ENCODE results near the gene PITPNM2. TPM values are rescaled to one million over a fixed set of nuclear protein-coding genes. Genes with fewer than 3 reads are reported as not detected.

PITPNM2 gene
- total RNA-seq, 1 experiment from 2014 or later, result 15.2 TPM

DNA sequence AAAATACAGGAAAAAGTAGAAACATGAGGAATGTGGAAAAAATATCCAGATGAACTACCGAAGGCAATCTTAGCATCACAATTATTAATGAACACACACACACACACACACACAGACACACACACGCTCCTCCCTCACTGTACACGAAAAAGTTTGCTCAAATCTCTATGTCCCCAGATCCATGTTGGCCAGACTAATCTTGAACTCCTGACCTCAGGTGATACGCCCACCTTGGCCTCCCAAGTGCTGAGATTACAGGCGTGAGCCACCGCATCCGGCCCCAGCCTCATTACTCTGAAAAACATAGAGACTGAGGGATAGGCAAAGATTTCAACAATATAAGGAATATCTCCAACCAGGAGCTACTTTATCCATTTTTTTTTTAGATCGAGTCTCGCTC, 17.2 kb downstream of the PITPNM2 start:
- Histone ChIP-seq H3K4me2 (ENCODE audit: low read length) (no peak overlapping the region), H3K27me3 (ENCODE audit: insufficient read depth, low read length) (no peaks in the 10 kb centered on the region), H4K20me1 (ENCODE audit: insufficient read depth) (no peaks in the 10 kb centered on the region), H3K9me2 (ENCODE audit: insufficient read depth) (no peaks in the 10 kb centered on the region), H2AFZ (ENCODE audit: low read depth, low read length, poor library complexity, severe bottlenecking) (no peak overlapping the region), H3K9ac (ENCODE audit: low read length) (no peak overlapping the region), H3K79me2 (ENCODE audit: insufficient read depth, low read length) (peaks cover 8% of the 10 kb centered on the region; the same call in 1 of the 2 replicates), H3K36me3 (ENCODE audit: control insufficient read depth in 1 of 2, insufficient read depth in 2 of 2, low read length in 2 of 2) (peaks cover 0 to 6% of the 10 kb centered on the region in 2 experiments; a peak in 1 of 4 replicates), H3K27ac (ENCODE audit: low read depth, low read length) (no peak overlapping the region), H3K4me3 (replicated peaks in 1 of 2; ENCODE audit: low read depth in 1 of 2, low read length in 2 of 2) (no peak overlapping the region), H3K9me3 (ENCODE audit: control insufficient read depth in 1 of 2, insufficient read depth in 1 of 2, low read depth in 1 of 2, low read length in 2 of 2) (no peaks in the 10 kb centered on the region), H3K4me1 (ENCODE audit: control insufficient read depth in 1 of 2, insufficient read depth in 2 of 2, low read length in 2 of 2) (peaks cover 3 to 47% of the 10 kb centered on the region in 2 experiments)
- BruUV-seq (replicated peaks), result no TSS peak
- ChIA-PET CTCF (no interaction called here), POLR2A (no interaction called here), RAD21 (ENCODE audit: low non-redundant PET in 1 of 2, low total read pairs in 2 of 2, uncharacterized antibody in 2 of 2, unreplicated experiment in 2 of 2) (no interaction called here)
- ATAC-seq (no peak), DNase-seq (ENCODE audit: low read depth, low spot score) (no peak)
- intact Hi-C loops (cut with micrococcal nuclease), result no loop called here
- TF ChIP-seq EZH2 (IDR thresholded peaks at IDR 0.05) (no peak), JUND (IDR thresholded peaks at IDR 0.05) (no peak)

- Histone ChIP-seq H2AFZ (ENCODE audit: low read depth, low read length, poor library complexity, severe bottlenecking) (no peak overlapping the region), H3K27me3 (ENCODE audit: insufficient read depth, low read length) (no peaks in the 10 kb centered on the region), H3K27ac (ENCODE audit: low read depth, low read length) (no peak overlapping the region), H3K79me2 (ENCODE audit: insufficient read depth, low read length) (peaks cover 10% of the 10 kb centered on the region; the same call in 1 of the 2 replicates), H3K4me1 (ENCODE audit: control insufficient read depth in 1 of 2, insufficient read depth in 2 of 2, low read length in 2 of 2) (peaks cover 2 to 48% of the 10 kb centered on the region in 2 experiments; a peak in 3 of 4 replicates), H3K36me3 (ENCODE audit: control insufficient read depth in 1 of 2, insufficient read depth in 2 of 2, low read length in 2 of 2) (peaks cover 0 to 6% of the 10 kb centered on the region in 2 experiments; a peak in 1 of 4 replicates), H3K9me3 (ENCODE audit: control insufficient read depth in 1 of 2, insufficient read depth in 1 of 2, low read depth in 1 of 2, low read length in 2 of 2) (no peaks in the 10 kb centered on the region), H3K9me2 (ENCODE audit: insufficient read depth) (no peaks in the 10 kb centered on the region), H3K9ac (ENCODE audit: low read length) (no peak overlapping the region), H3K4me3 (replicated peaks in 1 of 2; ENCODE audit: low read depth in 1 of 2, low read length in 2 of 2) (no peak overlapping the region), H3K4me2 (ENCODE audit: low read length) (no peak overlapping the region), H4K20me1 (ENCODE audit: insufficient read depth) (no peaks in the 10 kb centered on the region)
- RAD21 ChIA-PET (ENCODE audit: low non-redundant PET in 1 of 2, low total read pairs in 2 of 2, uncharacterized antibody in 2 of 2, unreplicated experiment in 2 of 2), result no interaction called here
- POLR2A ChIA-PET, result no interaction called here
- DNase-seq (ENCODE audit: low read depth, low spot score) (no peak), ATAC-seq (no peak)
- intact Hi-C loops (cut with micrococcal nuclease), result no loop called here
- CTCF ChIA-PET, result no interaction called here
- BruUV-seq (replicated peaks), result no TSS peak
- TF ChIP-seq CEBPB (IDR thresholded peaks at IDR 0.05; ENCODE audit: low read depth) (no peak), FOSL1 (IDR thresholded peaks at IDR 0.05; ENCODE audit: low read depth) (no peak), SP1 (IDR thresholded peaks at IDR 0.05; ENCODE audit: low read depth) (no peak), SRF (IDR thresholded peaks at IDR 0.05; ENCODE audit: low read depth) (no peak), POLR2AphosphoS5 (IDR thresholded peaks at IDR 0.05; ENCODE audit: low read depth, low read length) (no peak), TCF7L2 (IDR thresholded peaks at IDR 0.05; ENCODE audit: borderline replicate concordance, extremely low read depth, insufficient read depth, insufficient read length) (no peak), CTCF (IDR thresholded peaks at IDR 0.05 in 2 of 3, conservative IDR thresholded peaks at IDR 0.05 in 1 of 3; ENCODE audit: borderline replicate concordance in 1 of 3, insufficient read depth in 1 of 3, low read depth in 2 of 3, low read length in 2 of 3) (no peak), MAX (IDR thresholded peaks at IDR 0.05) (no peak), EZH2phosphoT487 (IDR thresholded peaks at IDR 0.05; ENCODE audit: borderline replicate concordance) (no peak), SIN3A (IDR thresholded peaks at IDR 0.05; ENCODE audit: low read depth) (no peak), YY1 (IDR thresholded peaks at IDR 0.05; ENCODE audit: extremely low read depth, insufficient replicate concordance, low read depth, low read length) (no peak), ZNF274 (IDR thresholded peaks at IDR 0.05; ENCODE audit: low read depth, low read length) (no peak), ZFX (IDR thresholded peaks at IDR 0.05) (no peak)
- TF ChIP-seq, protein P1, sequence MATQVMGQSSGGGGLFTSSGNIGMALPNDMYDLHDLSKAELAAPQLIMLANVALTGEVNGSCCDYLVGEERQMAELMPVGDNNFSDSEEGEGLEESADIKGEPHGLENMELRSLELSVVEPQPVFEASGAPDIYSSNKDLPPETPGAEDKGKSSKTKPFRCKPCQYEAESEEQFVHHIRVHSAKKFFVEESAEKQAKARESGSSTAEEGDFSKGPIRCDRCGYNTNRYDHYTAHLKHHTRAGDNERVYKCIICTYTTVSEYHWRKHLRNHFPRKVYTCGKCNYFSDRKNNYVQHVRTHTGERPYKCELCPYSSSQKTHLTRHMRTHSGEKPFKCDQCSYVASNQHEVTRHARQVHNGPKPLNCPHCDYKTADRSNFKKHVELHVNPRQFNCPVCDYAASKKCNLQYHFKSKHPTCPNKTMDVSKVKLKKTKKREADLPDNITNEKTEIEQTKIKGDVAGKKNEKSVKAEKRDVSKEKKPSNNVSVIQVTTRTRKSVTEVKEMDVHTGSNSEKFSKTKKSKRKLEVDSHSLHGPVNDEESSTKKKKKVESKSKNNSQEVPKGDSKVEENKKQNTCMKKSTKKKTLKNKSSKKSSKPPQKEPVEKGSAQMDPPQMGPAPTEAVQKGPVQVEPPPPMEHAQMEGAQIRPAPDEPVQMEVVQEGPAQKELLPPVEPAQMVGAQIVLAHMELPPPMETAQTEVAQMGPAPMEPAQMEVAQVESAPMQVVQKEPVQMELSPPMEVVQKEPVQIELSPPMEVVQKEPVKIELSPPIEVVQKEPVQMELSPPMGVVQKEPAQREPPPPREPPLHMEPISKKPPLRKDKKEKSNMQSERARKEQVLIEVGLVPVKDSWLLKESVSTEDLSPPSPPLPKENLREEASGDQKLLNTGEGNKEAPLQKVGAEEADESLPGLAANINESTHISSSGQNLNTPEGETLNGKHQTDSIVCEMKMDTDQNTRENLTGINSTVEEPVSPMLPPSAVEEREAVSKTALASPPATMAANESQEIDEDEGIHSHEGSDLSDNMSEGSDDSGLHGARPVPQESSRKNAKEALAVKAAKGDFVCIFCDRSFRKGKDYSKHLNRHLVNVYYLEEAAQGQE (IDR thresholded peaks at IDR 0.05; ENCODE audit: low read depth), result no peak
These were observed 17.8 kb downstream of the PITPNM2 start for GRCh38 chr12:123132951-123133619.

Data from HCT116 (cell line).